Fibroblast of villous mesenchyme (primary cell): ENCODE measurements around the gene PPIL4. TPM values are rescaled to one million over a fixed set of nuclear protein-coding genes. Genes with fewer than 3 reads are reported as not detected.

Experiments used
- DNase-seq: peaks from one replicate; pipeline ENCODE4 v3.0.0-alpha.2; 2010; ENCODE audit warnings: low read depth
- H3K4me3 ChIP-seq: 2 replicates; pipeline ENCODE4 v1.5.1; 2011; ENCODE audit warnings: low read depth, mild to moderate bottlenecking, low read length
- total RNA-seq: library from RNA; depleted of rRNA; stranded (reverse); fragments of >200 nt; gene quantifications from 2 replicates; pipeline ENCODE4 v1.2.3, GENCODE V29; 2012
- TF ChIP-seq, protein P1 (sequence below): IDR thresholded peaks from 2 replicates; pipeline ENCODE4 v1.5.1; 2012; ENCODE audit warnings: low read depth, mild to moderate bottlenecking, low read length; ENCODE audit not compliant: insufficient read depth

The PPIL4 gene
- total RNA-seq, 1 donor = 40.6 TPM

DNA sequence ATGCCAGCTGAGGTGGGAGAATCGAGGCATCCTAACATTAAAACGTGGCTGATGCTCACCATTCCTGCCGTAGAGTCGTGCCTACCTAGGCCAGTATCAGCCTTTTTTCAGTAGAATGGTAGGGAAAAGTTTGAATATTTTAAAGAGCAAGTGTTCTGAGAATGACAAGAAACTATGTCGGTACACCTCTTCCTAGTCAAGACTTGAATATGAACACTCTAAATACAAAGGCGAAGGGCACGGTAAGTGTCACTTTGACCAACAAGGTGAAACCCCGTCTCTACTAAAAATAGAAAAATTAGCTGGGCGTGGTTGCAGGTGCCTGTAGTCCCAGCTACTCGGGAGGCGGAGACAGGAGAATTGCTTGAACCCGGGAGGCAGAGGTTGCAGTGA is 21.3 kb upstream of the PPIL4 start:
- H3K4me3 ChIP-seq = peak overlapping the region; percentile 88
- no peak for DNase-seq
- TF ChIP-seq, protein P1, sequence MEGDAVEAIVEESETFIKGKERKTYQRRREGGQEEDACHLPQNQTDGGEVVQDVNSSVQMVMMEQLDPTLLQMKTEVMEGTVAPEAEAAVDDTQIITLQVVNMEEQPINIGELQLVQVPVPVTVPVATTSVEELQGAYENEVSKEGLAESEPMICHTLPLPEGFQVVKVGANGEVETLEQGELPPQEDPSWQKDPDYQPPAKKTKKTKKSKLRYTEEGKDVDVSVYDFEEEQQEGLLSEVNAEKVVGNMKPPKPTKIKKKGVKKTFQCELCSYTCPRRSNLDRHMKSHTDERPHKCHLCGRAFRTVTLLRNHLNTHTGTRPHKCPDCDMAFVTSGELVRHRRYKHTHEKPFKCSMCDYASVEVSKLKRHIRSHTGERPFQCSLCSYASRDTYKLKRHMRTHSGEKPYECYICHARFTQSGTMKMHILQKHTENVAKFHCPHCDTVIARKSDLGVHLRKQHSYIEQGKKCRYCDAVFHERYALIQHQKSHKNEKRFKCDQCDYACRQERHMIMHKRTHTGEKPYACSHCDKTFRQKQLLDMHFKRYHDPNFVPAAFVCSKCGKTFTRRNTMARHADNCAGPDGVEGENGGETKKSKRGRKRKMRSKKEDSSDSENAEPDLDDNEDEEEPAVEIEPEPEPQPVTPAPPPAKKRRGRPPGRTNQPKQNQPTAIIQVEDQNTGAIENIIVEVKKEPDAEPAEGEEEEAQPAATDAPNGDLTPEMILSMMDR = no peak

- TF ChIP-seq, protein P1 = no peak
- DNase-seq = peak; percentile 29
- peak overlapping the region; percentile 88 for H3K4me3 ChIP-seq
Observed at GRCh38 chr6:149566410-149567193, 20.8 kb upstream of the PPIL4 start.

GRCh38 chr6:149565527-149566409 is 19.9 kb upstream of the PPIL4 start, which contains the start of gene GINM1:
GINM1 (plus strand) TSS chr6:149566375; CDS start chr6:149566415, 40 bp downstream.
- peak within 1 kb of the TSS; percentile 88 for H3K4me3 ChIP-seq
- peak; percentile 93 for DNase-seq
- TF ChIP-seq, protein P1 = peak; percentile 68

- DNase-seq = peak; percentile 6
- TF ChIP-seq, protein P1 = no peak
- no peak overlapping the region for H3K4me3 ChIP-seq
Observed at GRCh38 chr6:149563928-149564325, 18.1 kb upstream of the PPIL4 start.

- peak; percentile 87 for DNase-seq
- TF ChIP-seq, protein P1 = no peak
- H3K4me3 ChIP-seq = no peak overlapping the region
Observed at GRCh38 chr6:149563203-149563927, 17.5 kb upstream of the PPIL4 start.

DNA sequence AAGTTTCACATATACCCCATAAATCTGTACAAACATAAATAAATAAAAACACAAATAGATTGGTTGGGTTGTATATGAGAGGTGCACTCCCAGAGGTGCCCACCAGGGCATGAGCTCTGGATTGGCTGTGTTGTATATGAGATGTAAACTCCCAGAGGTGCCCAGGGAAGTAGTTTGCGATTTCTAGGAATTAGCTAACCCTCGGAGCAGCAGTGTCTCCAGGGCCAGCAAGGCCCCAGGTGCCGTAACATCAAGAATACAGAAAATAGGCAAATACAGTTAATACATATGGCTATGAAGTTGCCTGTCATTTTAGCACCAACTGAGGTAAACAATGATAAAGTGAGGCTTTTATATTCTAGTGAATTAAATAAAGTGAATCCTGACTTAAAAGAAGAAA is 14.9 kb upstream of the PPIL4 start:
- no peak overlapping the region for H3K4me3 ChIP-seq
- no peak for DNase-seq
- TF ChIP-seq, protein P1 = peak; percentile 56
